Measurements from ENCODE around the gene EEF1E1.

GRCh38 chr6:8066108-8066507 is 36.2 kb downstream of the EEF1E1 start:
- TF ChIP-seq HDGF (IDR thresholded peaks at IDR 0.05; ENCODE audit: borderline replicate concordance) = no peak
- no peak for TF ChIP-seq BHLHE40 (IDR thresholded peaks at IDR 0.05; ENCODE audit: borderline replicate concordance)
- no peak for TF ChIP-seq FOXM1 (IDR thresholded peaks at IDR 0.05; ENCODE audit: borderline replicate concordance)
